ENCODE data around the gene CREBRF. TPM values are rescaled to one million over a fixed set of nuclear protein-coding genes. Genes with fewer than 3 reads are reported as not detected.
A peak's percentile ranks its signal among the peaks of the same experiment; 100 is the strongest.
"Not testable (repeated sequence)": the region's sequence is repeated elsewhere in the genome, so short reads cannot be mapped to it uniquely, and the experiment has no call there.

The CREBRF gene
- total RNA-seq, 1 donor from 2014 or later: 22.9 TPM

GRCh38 chr5:173078878-173079277 is 22.7 kb downstream of the CREBRF start:
- DNase-seq (ENCODE audit: low read depth): no peak

- DNase-seq (ENCODE audit: low read depth): no peak
These were observed 33.4 kb downstream of the CREBRF start for GRCh38 chr5:173089581-173089980.

- DNase-seq (ENCODE audit: low read depth): no peak
These were observed 34.5 kb downstream of the CREBRF start for GRCh38 chr5:173090639-173091038.

GRCh38 chr5:173091981-173092380 is 35.8 kb downstream of the CREBRF start:
- DNase-seq (ENCODE audit: low read depth): no peak

GRCh38 chr5:173093606-173094005 is 37.5 kb downstream of the CREBRF start:
- no peak for DNase-seq (ENCODE audit: low read depth)

- DNase-seq (ENCODE audit: low read depth): peak; percentile 11
These were observed 38.0 kb downstream of the CREBRF start for GRCh38 chr5:173094012-173094661.

- no peak for DNase-seq (ENCODE audit: low read depth)
These were observed 42.6 kb downstream of the CREBRF start for GRCh38 chr5:173098787-173099186.

- no peak for DNase-seq (ENCODE audit: low read depth)
These were observed 43.3 kb downstream of the CREBRF start for GRCh38 chr5:173099461-173099860.

GRCh38 chr5:173101245-173101644 is 45.1 kb downstream of the CREBRF start:
- no peak for DNase-seq (ENCODE audit: low read depth)

- no peak for DNase-seq (ENCODE audit: low read depth)
These were observed 47.3 kb downstream of the CREBRF start for GRCh38 chr5:173103411-173103810.

- no peak for DNase-seq (ENCODE audit: low read depth)
These were observed 52.8 kb downstream of the CREBRF start for GRCh38 chr5:173108914-173109313.

- DNase-seq (ENCODE audit: low read depth): no peak
These were observed 58.4 kb downstream of the CREBRF start for GRCh38 chr5:173114536-173114935.

- no peak for DNase-seq (ENCODE audit: low read depth)
These were observed 63.6 kb downstream of the CREBRF start for GRCh38 chr5:173119719-173120118.

GRCh38 chr5:173123416-173123815 is 67.3 kb downstream of the CREBRF start:
- peak; percentile 71 for DNase-seq (ENCODE audit: low read depth)

- DNase-seq (ENCODE audit: low read depth): not testable (repeated sequence)
These were observed 76.0 kb downstream of the CREBRF start for GRCh38 chr5:173132166-173132565.

- no peak for DNase-seq (ENCODE audit: low read depth)
These were observed 82.6 kb downstream of the CREBRF start for GRCh38 chr5:173138707-173139106.

- DNase-seq (ENCODE audit: low read depth): no peak
These were observed 83.5 kb downstream of the CREBRF start for GRCh38 chr5:173139631-173140030.

GRCh38 chr5:173140769-173141168 is 84.6 kb downstream of the CREBRF start:
- DNase-seq (ENCODE audit: low read depth): no peak

- DNase-seq (ENCODE audit: low read depth): no peak
These were observed 87.4 kb downstream of the CREBRF start for GRCh38 chr5:173143567-173143966.

- peak; percentile 87 for DNase-seq (ENCODE audit: low read depth)
These were observed 88.3 kb downstream of the CREBRF start, which contains the start of gene BNIP1 for GRCh38 chr5:173144200-173145176. BNIP1 (plus strand) TSS chr5:173144531; CDS start chr5:173144546, 15 bp downstream.

GRCh38 chr5:173148354-173148753 is 92.2 kb downstream of the CREBRF start:
- no peak for DNase-seq (ENCODE audit: low read depth)

GRCh38 chr5:173152547-173152946 is 96.4 kb downstream of the CREBRF start:
- no peak for DNase-seq (ENCODE audit: low read depth)

GRCh38 chr5:173153842-173154241 is 97.7 kb downstream of the CREBRF start:
- no peak for DNase-seq (ENCODE audit: low read depth)

All from renal cortical epithelial cell (primary cell).